AG04450 (cell line): ENCODE results near the gene ACTL10. TPM values are rescaled to one million over a fixed set of nuclear protein-coding genes. Genes with fewer than 3 reads are reported as not detected.

Experiments used
- CTCF ChIA-PET: fragments of 300-600, 350-600 bp; formaldehyde crosslinking; extraction: SDS; loops from one replicate; lab custom pipeline; 2022; ENCODE audit warnings: antibody characterized with exemption, inconsistent platforms; lab: Charles Lee
- POLR2A ChIA-PET: fragments of 350-600 bp; formaldehyde crosslinking; extraction: SDS; loops from one replicate; lab custom pipeline; 2021; ENCODE audit warnings: antibody characterized with exemption, inconsistent platforms; lab: Yijun Ruan, JAX
- DNase-seq: peaks from one replicate; pipeline ENCODE4 v3.0.0-alpha.2; 2011; ENCODE audit warnings: low read depth, low spot score
- H3K27ac ChIP-seq: one replicate; pipeline ENCODE4 v1.5.1; 2012; ENCODE audit warnings: low read depth, low read length, control low read depth
- H3K27me3 ChIP-seq: one replicate; pipeline ENCODE4 v1.6.0; 2012; ENCODE audit warnings: low read length; ENCODE audit not compliant: control insufficient read depth, insufficient read depth
- H3K4me3 ChIP-seq: 2 replicates; pipeline ENCODE4 v1.5.1; 2011; ENCODE audit warnings: mild to moderate bottlenecking, low read depth, low read length, control low read depth
- H3K9me3 ChIP-seq: 2 replicates; pipeline ENCODE4 v1.5.1; 2012; ENCODE audit warnings: low read length; ENCODE audit not compliant: control insufficient read depth, insufficient read depth
- CTCF ChIP-seq: IDR thresholded peaks from 2 replicates; pipeline ENCODE4 v1.5.1; 2011; ENCODE audit warnings: low read depth, low read length, control low read depth, inconsistent platforms
- polyA plus RNA-seq: library from polyadenylated mRNA; depleted of rRNA; stranded (reverse); fragments of >200 nt; gene quantifications from 2 replicates; pipeline ENCODE4 v1.2.3, GENCODE V29; 2011

The ACTL10 gene
- polyA plus RNA-seq, 1 experiment: 0.41 TPM

GRCh38 chr20:33681288-33681687, 14.5 kb downstream of the ACTL10 start:
- no peak for TF ChIP-seq CTCF
- ChIA-PET POLR2A (no interaction called here), CTCF (interaction anchor here (0.6 to 2.8 kb wide), 2 partner anchors 13 to 111 kb away, joined by 6 to 9 read pairs; no protein-coding TSS in a partner anchor)
- Histone ChIP-seq H3K9me3 (no peaks in the 10 kb centered on the region), H3K4me3 (no peak overlapping the region), H3K27ac (no peak overlapping the region), H3K27me3 (no peaks in the 10 kb centered on the region)
- DNase-seq: no peak

- Histone ChIP-seq H3K4me3 (no peak overlapping the region), H3K27me3 (no peaks in the 10 kb centered on the region), H3K27ac (no peak overlapping the region), H3K9me3 (no peaks in the 10 kb centered on the region)
- no peak for TF ChIP-seq CTCF
- CTCF ChIA-PET: no interaction called here
- no peak for DNase-seq
- POLR2A ChIA-PET: no interaction called here
Measured at GRCh38 chr20:33681728-33682353, 15.1 kb downstream of the ACTL10 start.

GRCh38 chr20:33684533-33685327, 18.0 kb downstream of the ACTL10 start:
- Histone ChIP-seq H3K27me3 (no peaks in the 10 kb centered on the region), H3K9me3 (no peaks in the 10 kb centered on the region), H3K27ac (no peak overlapping the region), H3K4me3 (peak overlapping the region; percentile 51)
- DNase-seq: no peak
- POLR2A ChIA-PET: interaction anchor here (1.1 kb wide), 1 partner anchor 18 kb away, joined by 4 read pairs; the partner anchor contains the start of gene ACTL10
- TF ChIP-seq CTCF: no peak
- CTCF ChIA-PET: interaction anchor here (1.2 kb wide), 1 partner anchor 17 kb away, joined by 4 read pairs; no protein-coding TSS in a partner anchor

- Histone ChIP-seq H3K27ac (no peak overlapping the region), H3K9me3 (no peaks in the 10 kb centered on the region), H3K27me3 (no peaks in the 10 kb centered on the region), H3K4me3 (peak overlapping the region; percentile 51)
- no peak for DNase-seq
- no peak for TF ChIP-seq CTCF
- CTCF ChIA-PET: interaction anchor here (1.2 kb wide), 1 partner anchor 18 kb away, joined by 4 read pairs; no protein-coding TSS in a partner anchor
- POLR2A ChIA-PET: interaction anchor here (0.9 to 1.1 kb wide), 2 partner anchors 11 to 19 kb away, joined by 3 to 4 read pairs; partner anchors contain the start of genes ACTL10 and NECAB3
Measured at GRCh38 chr20:33685328-33686099, 18.8 kb downstream of the ACTL10 start.
